ENCODE results near the gene ACTG1. TPM values are rescaled to one million over a fixed set of nuclear protein-coding genes. Genes with fewer than 3 reads are reported as not detected.

Gene ACTG1
- total and polyA plus RNA-seq, 2 of the 13 experiments (the other 11 are each of a cell fraction or from before 2014, with no cell fraction given) = 973 to 1,138 TPM

- TF ChIP-seq, protein P1, sequence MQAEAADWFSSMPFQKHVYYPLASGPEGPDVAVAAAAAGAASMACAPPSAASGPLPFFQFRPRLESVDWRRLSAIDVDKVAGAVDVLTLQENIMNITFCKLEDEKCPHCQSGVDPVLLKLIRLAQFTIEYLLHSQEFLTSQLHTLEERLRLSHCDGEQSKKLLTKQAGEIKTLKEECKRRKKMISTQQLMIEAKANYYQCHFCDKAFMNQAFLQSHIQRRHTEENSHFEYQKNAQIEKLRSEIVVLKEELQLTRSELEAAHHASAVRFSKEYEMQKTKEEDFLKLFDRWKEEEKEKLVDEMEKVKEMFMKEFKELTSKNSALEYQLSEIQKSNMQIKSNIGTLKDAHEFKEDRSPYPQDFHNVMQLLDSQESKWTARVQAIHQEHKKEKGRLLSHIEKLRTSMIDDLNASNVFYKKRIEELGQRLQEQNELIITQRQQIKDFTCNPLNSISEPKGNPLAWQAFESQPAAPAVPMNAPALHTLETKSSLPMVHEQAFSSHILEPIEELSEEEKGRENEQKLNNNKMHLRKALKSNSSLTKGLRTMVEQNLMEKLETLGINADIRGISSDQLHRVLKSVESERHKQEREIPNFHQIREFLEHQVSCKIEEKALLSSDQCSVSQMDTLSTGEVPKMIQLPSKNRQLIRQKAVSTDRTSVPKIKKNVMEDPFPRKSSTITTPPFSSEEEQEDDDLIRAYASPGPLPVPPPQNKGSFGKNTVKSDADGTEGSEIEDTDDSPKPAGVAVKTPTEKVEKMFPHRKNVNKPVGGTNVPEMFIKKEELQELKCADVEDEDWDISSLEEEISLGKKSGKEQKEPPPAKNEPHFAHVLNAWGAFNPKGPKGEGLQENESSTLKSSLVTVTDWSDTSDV (CRISPR knock-in tag; IDR thresholded peaks at IDR 0.05) = no peak
- TF ChIP-seq SP1 (IDR thresholded peaks at IDR 0.05) = no peak
- peak; percentile 39; the same call in 1 of the 2 replicates for TF ChIP-seq SP1 (CRISPR knock-in tag; IDR thresholded peaks at IDR 0.05)
- no peak for TF ChIP-seq LBX2 (CRISPR knock-in tag; IDR thresholded peaks at IDR 0.05; ENCODE audit: borderline replicate concordance)
- peak; percentile 35; the same call in 1 of the 2 replicates for TF ChIP-seq MXD1 (CRISPR knock-in tag; IDR thresholded peaks at IDR 0.05)
- TF ChIP-seq HOXA5 (CRISPR knock-in tag; IDR thresholded peaks at IDR 0.05) = no peak
- TF ChIP-seq NR0B2 (CRISPR knock-in tag; IDR thresholded peaks at IDR 0.05) = no peak
- no peak for TF ChIP-seq ZNF562 (CRISPR knock-in tag; IDR thresholded peaks at IDR 0.05; ENCODE audit: borderline replicate concordance)
- TF ChIP-seq ZBTB34 (CRISPR knock-in tag; IDR thresholded peaks at IDR 0.05) = no peak; the same call in 1 of the 2 replicates
- no peak for TF ChIP-seq PBX2 (CRISPR knock-in tag; IDR thresholded peaks at IDR 0.05)
- no peak for TF ChIP-seq ZNF143 (CRISPR knock-in tag; IDR thresholded peaks at IDR 0.05)
- TF ChIP-seq MTA1 (CRISPR knock-in tag; IDR thresholded peaks at IDR 0.05; ENCODE audit: borderline replicate concordance) = peak; percentile 58; the same call in 1 of the 2 replicates
- no peak for TF ChIP-seq NR2F1 (CRISPR knock-in tag; IDR thresholded peaks at IDR 0.05)
- TF ChIP-seq UBTF (CRISPR knock-in tag; IDR thresholded peaks at IDR 0.05) = peak; percentile 51
- TF ChIP-seq AGO2 (optimal IDR thresholded peaks at IDR 0.05; ENCODE audit: low read depth, low read length) = peak; percentile 54
These were observed 6.9 kb upstream of the ACTG1 start (continued) for GRCh38 chr17:81519284-81520020.
